ENCODE data around the gene URAD.

Gene URAD

GRCh38 chr13:27953676-27954405 lies 34.7 kb downstream of the URAD start:
- H3K36me3 ChIP-seq (ENCODE audit: insufficient read depth, low read length), result no peaks in the 10 kb centered on the region
- no peaks in the 10 kb centered on the region for H3K9me3 ChIP-seq (ENCODE audit: insufficient read depth, low read length, severe bottlenecking)
- H2AFZ ChIP-seq (ENCODE audit: low read depth, low read length), result peak overlapping the region; percentile 86
- peaks cover 9% of the 10 kb centered on the region for H3K27me3 ChIP-seq (ENCODE audit: insufficient read depth, low read length, poor library complexity)
- peak; percentile 78 for DNase-seq
- peak overlapping the region; percentile 87 for H3K4me2 ChIP-seq (ENCODE audit: insufficient read depth, low read length)
- 0 out of 2 replicates have a peak overlapping the region, but pooled peaks have one; percentile 22 for H3K27ac ChIP-seq (ENCODE audit: low read length)
- peaks cover 12% of the 10 kb centered on the region for H3K4me1 ChIP-seq (ENCODE audit: insufficient read depth, low read length)
- ATAC-seq (ENCODE audit: insufficient read depth, low read depth), result peak; percentile 99
- no peaks in the 10 kb centered on the region for H4K20me1 ChIP-seq (ENCODE audit: insufficient read depth, low read length)
- peak overlapping the region; percentile 58 for H3K9ac ChIP-seq (ENCODE audit: low read depth, low read length)
- TF ChIP-seq CTCF (IDR thresholded peaks at IDR 0.05; ENCODE audit: borderline replicate concordance, extremely low read depth, low read length, poor library complexity, severe bottlenecking) (peak; percentile 86), EZH2 (IDR thresholded peaks at IDR 0.05; ENCODE audit: borderline replicate concordance, low read depth, low read length, severe bottlenecking) (peak; percentile 75)
- peak overlapping the region; percentile 21 to 55; a peak in 3 of 4 replicates for H3K4me3 ChIP-seq (ENCODE audit: low read depth in 1 of 2, low read length in 2 of 2)
- no peaks in the 10 kb centered on the region for H3K79me2 ChIP-seq (ENCODE audit: insufficient read depth, low read length)

- ATAC-seq (ENCODE audit: insufficient read depth, low read depth), result no peak
- Histone ChIP-seq H3K4me2 (ENCODE audit: insufficient read depth, low read length) (peak overlapping the region; percentile 87), H3K79me2 (ENCODE audit: insufficient read depth, low read length) (no peaks in the 10 kb centered on the region), H3K4me1 (ENCODE audit: insufficient read depth, low read length) (peaks cover 12% of the 10 kb centered on the region), H3K36me3 (ENCODE audit: insufficient read depth, low read length) (no peaks in the 10 kb centered on the region), H3K4me3 (ENCODE audit: low read depth in 1 of 2, low read length in 2 of 2) (peak overlapping the region in 1 of 2 experiments; percentile 55; a peak in 2 of 4 replicates), H3K9me3 (ENCODE audit: insufficient read depth, low read length, severe bottlenecking) (no peaks in the 10 kb centered on the region), H2AFZ (ENCODE audit: low read depth, low read length) (peak overlapping the region; percentile 86), H3K27me3 (ENCODE audit: insufficient read depth, low read length, poor library complexity) (peaks cover 9% of the 10 kb centered on the region), H3K9ac (ENCODE audit: low read depth, low read length) (peak overlapping the region; percentile 58), H4K20me1 (ENCODE audit: insufficient read depth, low read length) (no peaks in the 10 kb centered on the region), H3K27ac (ENCODE audit: low read length) (no peak overlapping the region)
- no peak for TF ChIP-seq EZH2 (IDR thresholded peaks at IDR 0.05; ENCODE audit: borderline replicate concordance, low read depth, low read length, severe bottlenecking)
- TF ChIP-seq CTCF (IDR thresholded peaks at IDR 0.05; ENCODE audit: borderline replicate concordance, extremely low read depth, low read length, poor library complexity, severe bottlenecking), result no peak
- no peak for DNase-seq
These were observed 35.4 kb downstream of the URAD start for GRCh38 chr13:27952876-27953675.

- Histone ChIP-seq H3K27me3 (ENCODE audit: insufficient read depth, low read length, poor library complexity) (no peaks in the 10 kb centered on the region), H3K4me2 (ENCODE audit: insufficient read depth, low read length) (no peak overlapping the region), H3K4me1 (ENCODE audit: insufficient read depth, low read length) (no peaks in the 10 kb centered on the region), H3K27ac (ENCODE audit: low read length) (no peak overlapping the region), H4K20me1 (ENCODE audit: insufficient read depth, low read length) (no peaks in the 10 kb centered on the region), H3K9ac (ENCODE audit: low read depth, low read length) (no peak overlapping the region), H3K9me3 (ENCODE audit: insufficient read depth, low read length, severe bottlenecking) (peaks cover 7% of the 10 kb centered on the region), H2AFZ (ENCODE audit: low read depth, low read length) (no peak overlapping the region), H3K4me3 (ENCODE audit: low read depth in 1 of 2, low read length in 2 of 2) (no peak overlapping the region), H3K36me3 (ENCODE audit: insufficient read depth, low read length) (no peaks in the 10 kb centered on the region), H3K79me2 (ENCODE audit: insufficient read depth, low read length) (no peaks in the 10 kb centered on the region)
- TF ChIP-seq CTCF (IDR thresholded peaks at IDR 0.05; ENCODE audit: borderline replicate concordance, extremely low read depth, low read length, poor library complexity, severe bottlenecking), result no peak
- no peak for TF ChIP-seq EZH2 (IDR thresholded peaks at IDR 0.05; ENCODE audit: borderline replicate concordance, low read depth, low read length, severe bottlenecking)
- ATAC-seq (ENCODE audit: insufficient read depth, low read depth), result no peak
- DNase-seq, result no peak
These were observed 45.5 kb downstream of the URAD start for GRCh38 chr13:27942972-27943371.

Measured in DND-41 (cell line).